GM12872 (cell line): ENCODE data around the gene COPS9.

Experiments used
- CTCF ChIP-seq: IDR thresholded peaks from 3 replicates; pipeline ENCODE4 v1.5.1; 2011; ENCODE audit warnings: low read depth, mild to moderate bottlenecking, low read length, moderate library complexity; ENCODE audit not compliant: insufficient read depth

The COPS9 gene

GRCh38 chr2:240160291-240161086 lies 24.4 kb upstream of the COPS9 start:
- TF ChIP-seq CTCF: no peak

- TF ChIP-seq CTCF: no peak
Measured at GRCh38 chr2:240159251-240159839, 23.2 kb upstream of the COPS9 start.

GRCh38 chr2:240157147-240157470 lies 21.0 kb upstream of the COPS9 start:
- no peak for TF ChIP-seq CTCF

- no peak for TF ChIP-seq CTCF
Measured at GRCh38 chr2:240156435-240157146, 20.5 kb upstream of the COPS9 start.

GRCh38 chr2:240155745-240156390 lies 19.8 kb upstream of the COPS9 start:
- TF ChIP-seq CTCF: no peak

GRCh38 chr2:240155048-240155744 lies 19.1 kb upstream of the COPS9 start:
- no peak for TF ChIP-seq CTCF
